ENCODE measurements around the gene ABLIM2. TPM values are rescaled to one million over a fixed set of nuclear protein-coding genes. Genes with fewer than 3 reads are reported as not detected.

ABLIM2 gene
- total and polyA plus RNA-seq, 5 donors from 2014 or later: 0.88 to 2.0 (median 1.2) TPM

DNA sequence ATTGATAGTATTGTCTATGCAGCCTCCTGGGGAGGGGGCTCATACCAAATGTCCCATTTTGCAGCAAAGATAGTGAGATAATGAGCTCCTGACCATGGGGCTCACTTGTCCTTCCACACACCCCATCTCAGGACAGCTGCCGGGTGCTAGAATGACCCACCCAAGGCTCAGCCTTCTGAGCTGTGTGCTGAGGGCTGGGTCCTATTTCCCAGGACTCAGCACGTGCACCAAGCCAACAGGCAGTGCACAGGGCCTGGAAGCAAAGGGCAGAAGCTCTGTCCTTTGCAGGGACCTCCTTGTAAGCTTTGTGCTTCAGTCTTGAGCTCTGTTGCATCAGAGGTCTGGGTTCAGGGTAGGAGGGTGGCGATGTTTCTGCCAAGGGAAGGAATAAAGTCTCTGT, 11.2 kb upstream of the ABLIM2 start:
- no peak for DNase-seq
- H3K9me3 Mint-ChIP-seq: peaks cover 0 to 14% (median 3%) of the 10 kb centered on the region in 7 donors
- peaks cover 0 to 11% (median 3%) of the 10 kb centered on the region in 4 donors for H3K4me1 Mint-ChIP-seq
- Histone ChIP-seq H3K36me3 (ENCODE audit: control insufficient read depth, insufficient read depth, low read length) (no peaks in the 10 kb centered on the region), H3K9me3 (ENCODE audit: control insufficient read depth in 2 of 2, low read length in 2 of 2) (peaks cover 9 to 18% of the 10 kb centered on the region in 2 experiments), H3K4me3 (ENCODE audit: low read depth, low read length) (no peak overlapping the region), H3K4me1 (ENCODE audit: control insufficient read depth, insufficient read depth, low read length, poor library complexity, severe bottlenecking) (peaks cover 7% of the 10 kb centered on the region), H3K27me3 (ENCODE audit: control insufficient read depth, insufficient read depth, low read length) (no peaks in the 10 kb centered on the region), H3K27ac (ENCODE audit: insufficient read depth, low read length, poor library complexity, severe bottlenecking) (no peak overlapping the region)
- peaks cover 16% of the 10 kb centered on the region for H3K27me3 Mint-ChIP-seq
- ATAC-seq (ENCODE audit: low read depth in 2 of 2): no peak
- peak overlapping the region in 1 of 4 donors; percentile 31 for H3K4me3 Mint-ChIP-seq
- no peak overlapping the region for H3K27ac Mint-ChIP-seq
- H3K36me3 Mint-ChIP-seq: no peaks in the 10 kb centered on the region

DNA sequence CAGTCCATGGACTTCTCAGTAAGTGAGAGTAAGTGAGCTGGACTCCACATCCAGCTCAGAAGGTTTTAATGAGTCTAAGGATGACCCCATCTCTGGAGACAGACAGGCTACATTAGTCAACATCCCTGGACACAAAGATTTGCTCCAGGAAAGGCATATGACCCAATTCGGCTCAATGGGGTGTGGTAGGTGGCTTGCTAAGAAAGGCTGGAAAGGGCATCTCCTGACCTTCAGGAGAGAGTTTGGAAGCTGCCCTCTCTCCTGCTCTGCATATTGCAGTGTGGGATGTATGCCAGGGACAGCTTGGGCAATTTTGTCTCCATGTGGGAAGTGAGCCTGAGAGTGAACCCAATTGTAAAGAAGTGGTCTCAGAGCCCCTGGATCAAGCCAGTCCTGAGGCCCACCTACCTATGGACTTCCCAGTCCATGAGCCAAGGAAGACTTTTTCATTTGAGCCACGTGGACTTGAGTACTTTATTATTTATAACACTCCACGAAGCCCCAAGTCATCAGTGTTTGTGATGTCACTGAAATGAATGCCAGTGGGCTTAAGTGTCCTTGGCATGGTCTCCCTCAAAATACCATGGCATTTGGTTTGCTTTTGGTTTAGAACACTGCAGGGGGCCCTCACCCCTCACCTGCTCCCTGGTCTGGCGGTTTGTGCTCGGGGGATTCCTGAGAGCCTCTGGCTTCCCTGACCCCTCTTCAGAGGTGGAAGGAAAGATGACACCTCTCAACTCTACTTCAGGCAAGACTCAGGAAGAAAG, 10.4 kb upstream of the ABLIM2 start:
- Histone ChIP-seq H3K27me3 (ENCODE audit: control insufficient read depth, insufficient read depth, low read length) (no peaks in the 10 kb centered on the region), H3K27ac (ENCODE audit: insufficient read depth, low read length, poor library complexity, severe bottlenecking) (no peak overlapping the region), H3K4me3 (ENCODE audit: low read depth, low read length) (no peak overlapping the region), H3K4me1 (ENCODE audit: control insufficient read depth, insufficient read depth, low read length, poor library complexity, severe bottlenecking) (peaks cover 7% of the 10 kb centered on the region), H3K9me3 (ENCODE audit: control insufficient read depth in 2 of 2, low read length in 2 of 2) (peaks cover 9 to 18% of the 10 kb centered on the region in 2 experiments), H3K36me3 (ENCODE audit: control insufficient read depth, insufficient read depth, low read length) (no peaks in the 10 kb centered on the region)
- Mint-ChIP-seq H3K4me3 (peak overlapping the region in 1 of 4 donors; percentile 31), H3K9me3 (peaks cover 0 to 14% (median 3%) of the 10 kb centered on the region in 7 donors), H3K36me3 (no peaks in the 10 kb centered on the region), H3K27ac (no peak overlapping the region), H3K4me1 (peaks cover 0 to 11% (median 3%) of the 10 kb centered on the region in 4 donors), H3K27me3 (peaks cover 23% of the 10 kb centered on the region)
- DNase-seq: no peak
- ATAC-seq (ENCODE audit: low read depth in 2 of 2): no peak

GRCh38 chr4:8168232-8168631, 9.6 kb upstream of the ABLIM2 start:
- peaks cover 0 to 11% (median 3%) of the 10 kb centered on the region in 4 donors for H3K4me1 Mint-ChIP-seq

DNA sequence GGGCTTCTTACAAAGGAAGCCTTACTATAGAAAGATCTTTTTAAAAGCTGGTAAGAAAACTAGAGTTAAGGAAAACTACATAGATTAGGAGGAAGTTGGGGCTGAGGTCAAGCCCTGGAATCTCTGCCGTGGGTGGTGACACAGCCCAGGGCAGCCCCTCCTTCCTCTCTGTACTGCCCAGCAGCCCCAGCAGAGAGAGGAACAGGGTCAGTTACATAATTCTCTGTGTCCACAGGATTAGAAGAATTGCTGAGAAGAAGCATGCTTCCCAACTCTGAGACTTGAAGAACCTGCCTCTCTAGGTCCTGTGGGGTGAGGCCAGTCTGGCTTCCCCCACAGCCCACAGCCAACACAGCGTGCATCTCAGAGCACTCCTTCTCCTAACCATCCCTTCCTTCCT, 9.2 kb upstream of the ABLIM2 start:
- Mint-ChIP-seq H3K9me3 (peaks cover 0 to 14% (median 3%) of the 10 kb centered on the region in 7 donors), H3K27ac (no peak overlapping the region), H3K4me1 (peaks cover 0 to 11% (median 3%) of the 10 kb centered on the region in 4 donors), H3K4me3 (peak overlapping the region in 1 of 4 donors; percentile 43), H3K36me3 (no peaks in the 10 kb centered on the region), H3K27me3 (peaks cover 28% of the 10 kb centered on the region)
- Histone ChIP-seq H3K9me3 (ENCODE audit: control insufficient read depth in 2 of 2, low read length in 2 of 2) (peaks cover 9 to 18% of the 10 kb centered on the region in 2 experiments), H3K4me3 (ENCODE audit: low read depth, low read length) (no peak overlapping the region), H3K27ac (ENCODE audit: insufficient read depth, low read length, poor library complexity, severe bottlenecking) (no peak overlapping the region), H3K4me1 (ENCODE audit: control insufficient read depth, insufficient read depth, low read length, poor library complexity, severe bottlenecking) (peaks cover 7% of the 10 kb centered on the region), H3K36me3 (ENCODE audit: control insufficient read depth, insufficient read depth, low read length) (no peaks in the 10 kb centered on the region), H3K27me3 (ENCODE audit: control insufficient read depth, insufficient read depth, low read length) (no peaks in the 10 kb centered on the region)
- DNase-seq: no peak
- no peak for ATAC-seq (ENCODE audit: low read depth in 2 of 2)

More at GRCh38 chr4:8168232-8168631, 9.6 kb upstream of the ABLIM2 start:
- Histone ChIP-seq H3K9me3 (ENCODE audit: control insufficient read depth in 2 of 2, low read length in 2 of 2) (peaks cover 9 to 18% of the 10 kb centered on the region in 2 experiments), H3K36me3 (ENCODE audit: control insufficient read depth, insufficient read depth, low read length) (no peaks in the 10 kb centered on the region), H3K4me3 (ENCODE audit: low read depth, low read length) (no peak overlapping the region), H3K27me3 (ENCODE audit: control insufficient read depth, insufficient read depth, low read length) (no peaks in the 10 kb centered on the region), H3K4me1 (ENCODE audit: control insufficient read depth, insufficient read depth, low read length, poor library complexity, severe bottlenecking) (peaks cover 7% of the 10 kb centered on the region), H3K27ac (ENCODE audit: insufficient read depth, low read length, poor library complexity, severe bottlenecking) (no peak overlapping the region)
- DNase-seq (no peak), ATAC-seq (ENCODE audit: low read depth in 2 of 2) (no peak)
- peaks cover 28% of the 10 kb centered on the region for H3K27me3 Mint-ChIP-seq
- no peak overlapping the region for H3K4me3 Mint-ChIP-seq
- H3K36me3 Mint-ChIP-seq: no peaks in the 10 kb centered on the region
- peaks cover 0 to 14% (median 3%) of the 10 kb centered on the region in 7 donors for H3K9me3 Mint-ChIP-seq
- no peak overlapping the region for H3K27ac Mint-ChIP-seq

GRCh38 chr4:8167291-8167690, 8.7 kb upstream of the ABLIM2 start:
- Mint-ChIP-seq H3K4me3 (peak overlapping the region in 1 of 4 donors; percentile 43), H3K9me3 (peaks cover 0 to 14% (median 3%) of the 10 kb centered on the region in 7 donors), H3K27me3 (peaks cover 24% of the 10 kb centered on the region), H3K27ac (no peak overlapping the region), H3K36me3 (no peaks in the 10 kb centered on the region), H3K4me1 (peaks cover 0 to 8% (median 3%) of the 10 kb centered on the region in 4 donors)
- no peak for ATAC-seq (ENCODE audit: low read depth in 2 of 2)
- H3K27ac ChIP-seq (ENCODE audit: insufficient read depth, low read length, poor library complexity, severe bottlenecking): no peak overlapping the region
- no peaks in the 10 kb centered on the region for H3K36me3 ChIP-seq (ENCODE audit: control insufficient read depth, insufficient read depth, low read length)
- no peak overlapping the region for H3K4me3 ChIP-seq (ENCODE audit: low read depth, low read length)
- peaks cover 6% of the 10 kb centered on the region for H3K4me1 ChIP-seq (ENCODE audit: control insufficient read depth, insufficient read depth, low read length, poor library complexity, severe bottlenecking)
- DNase-seq: no peak
- H3K27me3 ChIP-seq (ENCODE audit: control insufficient read depth, insufficient read depth, low read length): no peaks in the 10 kb centered on the region
- H3K9me3 ChIP-seq (ENCODE audit: control insufficient read depth in 2 of 2, low read length in 2 of 2): peaks cover 9 to 18% of the 10 kb centered on the region in 2 experiments

- H3K4me3 Mint-ChIP-seq: peak overlapping the region in 1 of 4 donors; percentile 55
- ATAC-seq (ENCODE audit: low read depth in 2 of 2): no peak
These were observed 6.8 kb upstream of the ABLIM2 start for GRCh38 chr4:8165374-8165896.

DNA sequence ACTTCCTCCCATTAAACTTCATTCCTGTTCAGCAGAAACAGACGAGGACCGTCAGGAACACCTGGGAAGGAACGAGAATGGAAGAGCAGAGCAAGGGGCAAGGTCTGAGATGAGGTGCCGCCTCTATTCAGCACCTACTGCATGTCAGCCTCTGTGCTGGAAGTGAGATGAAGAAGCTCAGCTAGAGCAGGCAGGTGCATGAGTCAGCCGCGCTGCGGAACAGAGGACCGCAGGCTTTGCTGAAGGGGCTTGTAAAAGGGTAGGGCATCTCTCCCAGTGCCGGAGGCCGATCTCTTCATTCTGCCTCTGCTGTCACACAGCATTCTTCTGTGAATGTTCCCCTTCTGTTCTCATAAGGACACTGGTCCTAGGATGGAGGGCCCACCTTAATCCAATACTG, 6.1 kb upstream of the ABLIM2 start:
- Histone ChIP-seq H3K36me3 (ENCODE audit: control insufficient read depth, insufficient read depth, low read length) (no peaks in the 10 kb centered on the region), H3K9me3 (ENCODE audit: control insufficient read depth in 2 of 2, low read length in 2 of 2) (peaks cover 9 to 18% of the 10 kb centered on the region in 2 experiments), H3K4me1 (ENCODE audit: control insufficient read depth, insufficient read depth, low read length, poor library complexity, severe bottlenecking) (peaks cover 7% of the 10 kb centered on the region), H3K27me3 (ENCODE audit: control insufficient read depth, insufficient read depth, low read length) (no peaks in the 10 kb centered on the region), H3K27ac (ENCODE audit: insufficient read depth, low read length, poor library complexity, severe bottlenecking) (no peak overlapping the region), H3K4me3 (ENCODE audit: low read depth, low read length) (no peak overlapping the region)
- peaks cover 30% of the 10 kb centered on the region for H3K27me3 Mint-ChIP-seq
- no peak for DNase-seq
- ATAC-seq (ENCODE audit: low read depth in 2 of 2): no peak
- no peak overlapping the region for H3K4me3 Mint-ChIP-seq
- peak overlapping the region in 1 of 3 donors; percentile 31 for H3K27ac Mint-ChIP-seq
- no peaks in the 10 kb centered on the region for H3K36me3 Mint-ChIP-seq
- H3K9me3 Mint-ChIP-seq: peaks cover 0 to 14% (median 3%) of the 10 kb centered on the region in 7 donors
- peaks cover 0 to 7% (median 1%) of the 10 kb centered on the region in 4 donors for H3K4me1 Mint-ChIP-seq

More at GRCh38 chr4:8165374-8165896, 6.8 kb upstream of the ABLIM2 start:
- Histone ChIP-seq H3K36me3 (ENCODE audit: control insufficient read depth, insufficient read depth, low read length) (no peaks in the 10 kb centered on the region), H3K9me3 (ENCODE audit: control insufficient read depth in 2 of 2, low read length in 2 of 2) (peaks cover 9 to 18% of the 10 kb centered on the region in 2 experiments), H3K4me3 (ENCODE audit: low read depth, low read length) (no peak overlapping the region), H3K27me3 (ENCODE audit: control insufficient read depth, insufficient read depth, low read length) (no peaks in the 10 kb centered on the region), H3K27ac (ENCODE audit: insufficient read depth, low read length, poor library complexity, severe bottlenecking) (no peak overlapping the region), H3K4me1 (ENCODE audit: control insufficient read depth, insufficient read depth, low read length, poor library complexity, severe bottlenecking) (no peaks in the 10 kb centered on the region)
- peak overlapping the region in 1 of 3 donors; percentile 31 for H3K27ac Mint-ChIP-seq
- peaks cover 28% of the 10 kb centered on the region for H3K27me3 Mint-ChIP-seq
- no peaks in the 10 kb centered on the region for H3K36me3 Mint-ChIP-seq
- H3K9me3 Mint-ChIP-seq: peaks cover 0 to 14% (median 3%) of the 10 kb centered on the region in 7 donors
- no peak for DNase-seq
- H3K4me1 Mint-ChIP-seq: peaks cover 0 to 3% (median 1%) of the 10 kb centered on the region in 4 donors

Measured in CD4-positive, CD25-positive, alpha-beta regulatory T cell (primary cell).